OCI-LY7 (cell line): ENCODE results near the gene BNIP3.
"Not testable (repeated sequence)": the region's sequence is repeated elsewhere in the genome, so short reads cannot be mapped to it uniquely, and the experiment has no call there.

Source experiments
- EZH2phosphoT487 ChIP-seq: fragments of 200-600 bp; sonication (generic); IDR thresholded peaks from 2 replicates; pipeline ENCODE4 v1.6.1; 2018; ENCODE audit warnings: low read depth, borderline replicate concordance, mild to moderate bottlenecking, mixed run types, antibody characterized with exemption, low read length, moderate library complexity, mixed read lengths
- TF ChIP-seq, protein P1 (sequence below): fragments of 200-600 bp; sonication (generic); conservative IDR thresholded peaks from 2 replicates; pipeline ENCODE4 v1.5.1; 2014; ENCODE audit warnings: mild to moderate bottlenecking, antibody characterized with exemption, low read length, moderate library complexity, mixed read lengths

DNA sequence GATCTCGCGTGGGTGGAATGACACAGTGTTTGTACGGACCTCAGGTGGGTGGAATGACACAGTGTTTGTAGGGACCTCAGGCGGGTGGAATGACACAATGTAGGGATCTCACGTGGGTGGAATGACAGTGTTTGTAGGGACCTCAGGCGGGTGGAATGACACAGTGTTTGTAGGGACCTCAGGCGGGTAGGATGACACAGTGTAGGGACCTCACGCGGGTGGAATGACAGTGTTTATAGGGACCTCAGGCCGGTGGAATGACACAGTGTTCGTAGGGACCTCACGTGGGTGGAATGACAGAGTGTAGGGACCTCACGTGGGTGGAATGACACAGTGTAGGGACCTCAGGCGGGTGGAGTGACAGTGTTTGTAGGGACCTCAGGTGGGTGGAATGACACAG is 62.3 kb downstream of the BNIP3 start:
- TF ChIP-seq, protein P1, sequence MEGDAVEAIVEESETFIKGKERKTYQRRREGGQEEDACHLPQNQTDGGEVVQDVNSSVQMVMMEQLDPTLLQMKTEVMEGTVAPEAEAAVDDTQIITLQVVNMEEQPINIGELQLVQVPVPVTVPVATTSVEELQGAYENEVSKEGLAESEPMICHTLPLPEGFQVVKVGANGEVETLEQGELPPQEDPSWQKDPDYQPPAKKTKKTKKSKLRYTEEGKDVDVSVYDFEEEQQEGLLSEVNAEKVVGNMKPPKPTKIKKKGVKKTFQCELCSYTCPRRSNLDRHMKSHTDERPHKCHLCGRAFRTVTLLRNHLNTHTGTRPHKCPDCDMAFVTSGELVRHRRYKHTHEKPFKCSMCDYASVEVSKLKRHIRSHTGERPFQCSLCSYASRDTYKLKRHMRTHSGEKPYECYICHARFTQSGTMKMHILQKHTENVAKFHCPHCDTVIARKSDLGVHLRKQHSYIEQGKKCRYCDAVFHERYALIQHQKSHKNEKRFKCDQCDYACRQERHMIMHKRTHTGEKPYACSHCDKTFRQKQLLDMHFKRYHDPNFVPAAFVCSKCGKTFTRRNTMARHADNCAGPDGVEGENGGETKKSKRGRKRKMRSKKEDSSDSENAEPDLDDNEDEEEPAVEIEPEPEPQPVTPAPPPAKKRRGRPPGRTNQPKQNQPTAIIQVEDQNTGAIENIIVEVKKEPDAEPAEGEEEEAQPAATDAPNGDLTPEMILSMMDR: not testable (repeated sequence)
- TF ChIP-seq EZH2phosphoT487: not testable (repeated sequence)
